ENCODE measurements around the gene WDR93.

The WDR93 gene

DNA sequence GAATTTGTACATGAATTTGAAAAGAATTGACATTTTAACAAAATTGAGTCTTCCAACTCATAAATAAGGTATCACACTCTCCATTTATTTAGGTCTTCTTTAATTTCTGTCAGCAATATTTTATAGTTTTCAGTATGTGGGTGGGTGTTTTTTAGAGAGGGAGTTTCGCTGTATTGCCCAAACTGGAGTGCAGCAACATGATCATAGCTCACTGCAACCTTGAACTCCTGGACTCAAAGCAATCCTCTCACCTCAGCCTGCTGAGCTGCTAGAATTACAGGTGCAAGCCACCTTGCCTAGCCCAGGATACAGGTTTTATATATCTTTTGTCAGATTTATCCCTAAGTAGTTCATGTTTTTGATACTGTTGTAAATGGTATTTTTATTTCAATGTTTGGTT, 4.6 kb downstream of the WDR93 start:
- TF ChIP-seq, protein P1, sequence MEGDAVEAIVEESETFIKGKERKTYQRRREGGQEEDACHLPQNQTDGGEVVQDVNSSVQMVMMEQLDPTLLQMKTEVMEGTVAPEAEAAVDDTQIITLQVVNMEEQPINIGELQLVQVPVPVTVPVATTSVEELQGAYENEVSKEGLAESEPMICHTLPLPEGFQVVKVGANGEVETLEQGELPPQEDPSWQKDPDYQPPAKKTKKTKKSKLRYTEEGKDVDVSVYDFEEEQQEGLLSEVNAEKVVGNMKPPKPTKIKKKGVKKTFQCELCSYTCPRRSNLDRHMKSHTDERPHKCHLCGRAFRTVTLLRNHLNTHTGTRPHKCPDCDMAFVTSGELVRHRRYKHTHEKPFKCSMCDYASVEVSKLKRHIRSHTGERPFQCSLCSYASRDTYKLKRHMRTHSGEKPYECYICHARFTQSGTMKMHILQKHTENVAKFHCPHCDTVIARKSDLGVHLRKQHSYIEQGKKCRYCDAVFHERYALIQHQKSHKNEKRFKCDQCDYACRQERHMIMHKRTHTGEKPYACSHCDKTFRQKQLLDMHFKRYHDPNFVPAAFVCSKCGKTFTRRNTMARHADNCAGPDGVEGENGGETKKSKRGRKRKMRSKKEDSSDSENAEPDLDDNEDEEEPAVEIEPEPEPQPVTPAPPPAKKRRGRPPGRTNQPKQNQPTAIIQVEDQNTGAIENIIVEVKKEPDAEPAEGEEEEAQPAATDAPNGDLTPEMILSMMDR (IDR thresholded peaks at IDR 0.05): no peak

GRCh38 chr15:89704411-89704810, 13.8 kb downstream of the WDR93 start:
- TF ChIP-seq, protein P1 (IDR thresholded peaks at IDR 0.05): no peak

- TF ChIP-seq, protein P1 (IDR thresholded peaks at IDR 0.05): no peak
Measured at GRCh38 chr15:89707577-89707976, 17.0 kb downstream of the WDR93 start.

DNA sequence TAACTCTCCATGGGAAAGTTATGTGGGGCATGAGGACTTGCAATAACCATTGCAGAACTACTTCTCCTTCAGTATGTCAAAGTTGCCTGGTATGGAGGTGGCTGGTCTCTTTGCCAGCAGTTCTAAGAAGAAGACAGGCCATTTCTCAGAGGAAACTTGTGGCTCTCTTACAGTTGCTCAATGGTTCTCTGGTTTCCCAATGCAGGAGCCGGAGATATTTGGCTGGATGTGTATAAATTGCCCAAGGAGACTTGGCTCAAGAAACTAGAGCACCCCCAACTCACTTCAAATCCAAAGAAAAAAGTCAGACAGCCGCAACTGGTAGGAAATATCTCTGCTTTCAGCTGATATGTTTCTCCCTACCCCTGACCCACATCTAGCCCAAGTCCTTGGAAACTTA, 24.2 kb downstream of the WDR93 start:
- TF ChIP-seq, protein P1 (IDR thresholded peaks at IDR 0.05): no peak

DNA sequence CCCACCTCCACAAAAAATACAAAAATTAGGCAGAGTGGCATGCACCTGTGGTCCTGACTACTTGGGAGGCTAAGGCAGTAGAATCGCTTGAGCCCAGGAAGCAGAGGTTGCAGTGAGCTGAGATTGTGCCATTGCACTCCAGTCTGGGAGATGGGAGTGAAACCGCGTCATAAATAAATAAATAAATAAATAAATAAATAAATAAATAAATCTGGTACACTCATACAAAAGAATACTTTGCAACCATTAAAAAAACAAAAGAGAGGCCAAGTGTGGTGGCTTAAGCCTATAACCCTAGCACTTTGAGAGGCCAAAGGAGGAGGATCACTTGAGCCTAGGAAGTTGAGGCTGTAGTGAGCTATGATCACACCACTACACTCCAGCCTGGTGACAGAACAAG, 32.4 kb downstream of the WDR93 start:
- TF ChIP-seq, protein P1 (IDR thresholded peaks at IDR 0.05): no peak

DNA sequence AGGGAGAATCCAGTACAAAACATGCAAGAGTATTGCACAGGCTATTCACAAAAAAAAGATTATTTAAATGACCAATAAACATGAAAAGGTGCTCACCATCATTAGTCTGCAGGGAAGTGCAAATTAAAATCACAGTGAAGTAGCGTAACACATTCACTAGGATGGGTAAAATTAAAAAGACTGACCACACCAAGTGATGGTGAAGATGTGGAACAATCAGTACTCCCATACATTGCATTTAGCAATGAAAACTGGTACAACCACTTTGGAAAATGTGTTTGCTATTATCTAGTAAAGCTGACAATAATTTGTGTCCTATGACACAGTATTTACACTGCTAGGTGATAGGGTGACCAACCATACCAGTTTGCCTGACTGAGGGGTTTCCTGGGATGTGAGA, 34.0 kb downstream of the WDR93 start:
- TF ChIP-seq, protein P1 (IDR thresholded peaks at IDR 0.05): no peak

DNA sequence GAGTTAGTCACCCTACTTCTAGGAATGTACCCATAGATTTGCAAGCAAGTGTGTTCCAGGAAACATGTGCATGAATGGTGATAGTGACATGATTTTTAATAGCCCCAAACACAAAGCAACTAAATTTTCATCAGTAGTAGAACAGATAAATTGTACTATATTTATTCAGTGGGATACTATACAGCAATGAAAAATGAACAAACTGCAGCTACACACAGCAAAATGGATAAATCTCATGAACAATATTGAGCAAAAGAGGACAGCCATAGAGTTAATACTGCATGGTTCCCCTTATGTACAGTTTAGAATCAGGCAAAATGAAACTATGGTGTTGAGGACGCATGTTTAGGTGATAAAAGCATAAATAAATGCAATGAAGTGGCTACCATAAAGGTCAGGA, 34.5 kb downstream of the WDR93 start:
- TF ChIP-seq, protein P1 (IDR thresholded peaks at IDR 0.05): no peak

GRCh38 chr15:89728254-89728653, 37.6 kb downstream of the WDR93 start:
- TF ChIP-seq, protein P1 (IDR thresholded peaks at IDR 0.05): no peak
